GM12892 (cell line): Measurements from ENCODE around the gene RTN1.

Experiments
- POLR2A ChIP-seq: IDR thresholded peaks from 2 replicates; pipeline ENCODE4 v1.6.1; 2011; ENCODE audit warnings: low read depth, low read length, control low read depth
- POLR2AphosphoS5 ChIP-seq: IDR thresholded peaks from 2 replicates; pipeline ENCODE4 v1.6.1; 2011; ENCODE audit warnings: low read depth, low read length, control low read depth
- TAF1 ChIP-seq: IDR thresholded peaks from 2 replicates; pipeline ENCODE4 v1.6.1; 2011; ENCODE audit warnings: low read depth, mild to moderate bottlenecking, control low read depth, low read length, borderline replicate concordance

DNA sequence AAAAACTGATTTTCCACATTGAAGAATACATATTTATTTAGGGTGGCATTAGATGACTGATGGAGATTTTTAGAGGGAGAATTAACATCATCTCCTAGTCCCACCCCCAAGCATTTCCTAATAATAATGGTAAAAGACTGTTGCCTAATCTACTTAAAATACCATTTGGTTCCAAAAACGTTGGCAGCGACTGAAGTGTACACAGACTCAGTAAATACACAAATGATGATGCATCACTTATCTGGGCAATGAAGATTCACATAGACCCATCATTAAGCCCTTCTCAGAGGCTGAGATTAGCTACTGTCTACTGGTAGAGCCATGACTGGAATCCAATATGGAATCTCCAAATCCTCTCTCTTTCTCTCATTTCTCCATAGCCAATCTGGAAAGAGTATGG, 18.2 kb downstream of the RTN1 start:
- no peak for TF ChIP-seq POLR2A
- no peak for TF ChIP-seq POLR2AphosphoS5
- no peak for TF ChIP-seq TAF1
